ENCODE measurements around the gene ATP13A3.

Gene ATP13A3

GRCh38 chr3:194487289-194488054 lies 670 bp upstream of the ATP13A3 start:
- peak overlapping the region; percentile 32; the same call in 1 of the 2 replicates for H2AFZ ChIP-seq (ENCODE audit: low read depth, low read length)
- TF ChIP-seq CTCF (IDR thresholded peaks at IDR 0.05; ENCODE audit: low read depth, low read length) (no peak), EZH2phosphoT487 (IDR thresholded peaks at IDR 0.05; ENCODE audit: low read depth) (no peak)
- H3K9me3 ChIP-seq (ENCODE audit: insufficient read depth, low read length) = no peaks in the 10 kb centered on the region
- no peaks in the 10 kb centered on the region for H3K27me3 ChIP-seq (ENCODE audit: low read depth, low read length)
- H3K4me3 ChIP-seq (ENCODE audit: low read length) = peak overlapping the region; percentile 95
- peaks cover 59% of the 10 kb centered on the region for H3K4me1 ChIP-seq (ENCODE audit: low read length)
- H3K4me2 ChIP-seq (ENCODE audit: low read length) = peak overlapping the region; percentile 95
- peak overlapping the region; percentile 65 for H3K27ac ChIP-seq (ENCODE audit: low read length)
- peak overlapping the region; percentile 67 for H3K9ac ChIP-seq (ENCODE audit: low read length)
- peaks cover 13% of the 10 kb centered on the region for H3K36me3 ChIP-seq (replicated peaks; ENCODE audit: low read depth, low read length)
- peaks cover 42% of the 10 kb centered on the region for H3K79me2 ChIP-seq (ENCODE audit: low read length)
- H4K20me1 ChIP-seq (ENCODE audit: insufficient read depth, low read length) = peaks cover 24% of the 10 kb centered on the region

GRCh38 chr3:194485881-194486539 lies 792 bp downstream of the ATP13A3 start:
- Histone ChIP-seq H2AFZ (ENCODE audit: low read depth, low read length) (no peak overlapping the region), H3K79me2 (ENCODE audit: low read length) (peaks cover 56% of the 10 kb centered on the region), H3K36me3 (replicated peaks; ENCODE audit: low read depth, low read length) (peaks cover 19% of the 10 kb centered on the region), H4K20me1 (ENCODE audit: insufficient read depth, low read length) (peaks cover 38% of the 10 kb centered on the region), H3K4me2 (ENCODE audit: low read length) (peak overlapping the region; percentile 92), H3K9ac (ENCODE audit: low read length) (peak overlapping the region; percentile 90), H3K27me3 (ENCODE audit: low read depth, low read length) (no peaks in the 10 kb centered on the region), H3K4me3 (ENCODE audit: low read length) (peak overlapping the region; percentile 95), H3K4me1 (ENCODE audit: low read length) (peaks cover 60% of the 10 kb centered on the region), H3K9me3 (ENCODE audit: insufficient read depth, low read length) (no peaks in the 10 kb centered on the region), H3K27ac (ENCODE audit: low read length) (peak overlapping the region; percentile 8; the same call in 1 of the 2 replicates)
- TF ChIP-seq EZH2phosphoT487 (IDR thresholded peaks at IDR 0.05; ENCODE audit: low read depth) (no peak), CTCF (IDR thresholded peaks at IDR 0.05; ENCODE audit: low read depth, low read length) (0 out of 2 replicates have a peak, but pooled peaks have one; percentile 5)

GRCh38 chr3:194485468-194485880 lies 1.3 kb downstream of the ATP13A3 start:
- Histone ChIP-seq H3K4me3 (ENCODE audit: low read length) (peak overlapping the region; percentile 95), H2AFZ (ENCODE audit: low read depth, low read length) (no peak overlapping the region), H3K79me2 (ENCODE audit: low read length) (peaks cover 62% of the 10 kb centered on the region), H3K27ac (ENCODE audit: low read length) (peak overlapping the region; percentile 8; the same call in 1 of the 2 replicates), H3K4me1 (ENCODE audit: low read length) (peaks cover 55% of the 10 kb centered on the region), H3K9me3 (ENCODE audit: insufficient read depth, low read length) (no peaks in the 10 kb centered on the region), H4K20me1 (ENCODE audit: insufficient read depth, low read length) (peaks cover 44% of the 10 kb centered on the region), H3K36me3 (replicated peaks; ENCODE audit: low read depth, low read length) (peaks cover 22% of the 10 kb centered on the region), H3K4me2 (ENCODE audit: low read length) (peak overlapping the region; percentile 92), H3K9ac (ENCODE audit: low read length) (peak overlapping the region; percentile 90), H3K27me3 (ENCODE audit: low read depth, low read length) (no peaks in the 10 kb centered on the region)
- TF ChIP-seq EZH2phosphoT487 (IDR thresholded peaks at IDR 0.05; ENCODE audit: low read depth) = no peak
- TF ChIP-seq CTCF (IDR thresholded peaks at IDR 0.05; ENCODE audit: low read depth, low read length) = no peak

- Histone ChIP-seq H3K79me2 (ENCODE audit: low read length) (peaks cover 70% of the 10 kb centered on the region), H3K27me3 (ENCODE audit: low read depth, low read length) (no peaks in the 10 kb centered on the region), H3K36me3 (replicated peaks; ENCODE audit: low read depth, low read length) (peaks cover 22% of the 10 kb centered on the region), H3K9ac (ENCODE audit: low read length) (no peak overlapping the region), H3K4me1 (ENCODE audit: low read length) (peaks cover 48% of the 10 kb centered on the region), H4K20me1 (ENCODE audit: insufficient read depth, low read length) (peaks cover 52% of the 10 kb centered on the region), H3K27ac (ENCODE audit: low read length) (no peak overlapping the region), H3K4me3 (ENCODE audit: low read length) (no peak overlapping the region), H2AFZ (ENCODE audit: low read depth, low read length) (no peak overlapping the region), H3K4me2 (ENCODE audit: low read length) (no peak overlapping the region; the same call in 1 of the 2 replicates), H3K9me3 (ENCODE audit: insufficient read depth, low read length) (no peaks in the 10 kb centered on the region)
- TF ChIP-seq EZH2phosphoT487 (IDR thresholded peaks at IDR 0.05; ENCODE audit: low read depth) (no peak), CTCF (IDR thresholded peaks at IDR 0.05; ENCODE audit: low read depth, low read length) (no peak)
Observed at GRCh38 chr3:194484614-194485013, 2.2 kb downstream of the ATP13A3 start.

Measured in OCI-LY3 (cell line).